Epithelial cell of proximal tubule (primary cell): ENCODE results near the gene ZNF665. TPM values are rescaled to one million over a fixed set of nuclear protein-coding genes. Genes with fewer than 3 reads are reported as not detected.

Experiments used
- DNase-seq: peaks from one replicate; pipeline ENCODE4 v3.0.0-alpha.2; 2011; ENCODE audit warnings: low read depth
- H3K4me3 ChIP-seq: 2 replicates; pipeline ENCODE4 v1.5.1; 2011; ENCODE audit warnings: low read depth, mild to moderate bottlenecking, low read length
- total RNA-seq: library from RNA; depleted of rRNA; stranded (reverse); fragments of >200 nt; gene quantifications from 2 replicates; pipeline ENCODE4 v1.2.3, GENCODE V29; 2015
- TF ChIP-seq, protein P1 (sequence below): conservative IDR thresholded peaks from 2 replicates; pipeline ENCODE4 v1.5.1; 2012; ENCODE audit warnings: low read depth, mild to moderate bottlenecking, low read length

The ZNF665 gene
- total RNA-seq, 1 donor from 2014 or later = 10.8 TPM

DNA sequence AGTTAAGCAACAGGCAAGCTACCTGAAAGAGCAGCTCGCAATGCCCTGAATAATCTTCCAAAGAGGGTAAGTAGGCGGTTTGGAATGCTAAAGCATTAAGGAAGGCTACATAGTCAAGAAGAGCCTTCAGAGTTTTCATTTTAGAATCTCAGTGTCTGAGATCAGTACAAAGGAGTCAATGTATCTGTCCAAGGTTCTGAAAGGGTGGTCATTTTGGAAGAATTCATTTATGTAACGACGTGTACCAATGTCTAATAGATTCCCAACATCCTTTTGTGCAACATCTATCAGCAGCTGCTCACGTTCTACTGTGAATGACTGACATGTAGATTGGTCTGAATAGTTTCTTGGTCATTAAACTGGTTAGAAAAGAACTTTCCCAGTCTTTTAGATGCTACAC is 15.2 kb downstream of the ZNF665 start:
- TF ChIP-seq, protein P1, sequence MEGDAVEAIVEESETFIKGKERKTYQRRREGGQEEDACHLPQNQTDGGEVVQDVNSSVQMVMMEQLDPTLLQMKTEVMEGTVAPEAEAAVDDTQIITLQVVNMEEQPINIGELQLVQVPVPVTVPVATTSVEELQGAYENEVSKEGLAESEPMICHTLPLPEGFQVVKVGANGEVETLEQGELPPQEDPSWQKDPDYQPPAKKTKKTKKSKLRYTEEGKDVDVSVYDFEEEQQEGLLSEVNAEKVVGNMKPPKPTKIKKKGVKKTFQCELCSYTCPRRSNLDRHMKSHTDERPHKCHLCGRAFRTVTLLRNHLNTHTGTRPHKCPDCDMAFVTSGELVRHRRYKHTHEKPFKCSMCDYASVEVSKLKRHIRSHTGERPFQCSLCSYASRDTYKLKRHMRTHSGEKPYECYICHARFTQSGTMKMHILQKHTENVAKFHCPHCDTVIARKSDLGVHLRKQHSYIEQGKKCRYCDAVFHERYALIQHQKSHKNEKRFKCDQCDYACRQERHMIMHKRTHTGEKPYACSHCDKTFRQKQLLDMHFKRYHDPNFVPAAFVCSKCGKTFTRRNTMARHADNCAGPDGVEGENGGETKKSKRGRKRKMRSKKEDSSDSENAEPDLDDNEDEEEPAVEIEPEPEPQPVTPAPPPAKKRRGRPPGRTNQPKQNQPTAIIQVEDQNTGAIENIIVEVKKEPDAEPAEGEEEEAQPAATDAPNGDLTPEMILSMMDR = no peak
- H3K4me3 ChIP-seq = no peak overlapping the region
- DNase-seq = no peak

DNA sequence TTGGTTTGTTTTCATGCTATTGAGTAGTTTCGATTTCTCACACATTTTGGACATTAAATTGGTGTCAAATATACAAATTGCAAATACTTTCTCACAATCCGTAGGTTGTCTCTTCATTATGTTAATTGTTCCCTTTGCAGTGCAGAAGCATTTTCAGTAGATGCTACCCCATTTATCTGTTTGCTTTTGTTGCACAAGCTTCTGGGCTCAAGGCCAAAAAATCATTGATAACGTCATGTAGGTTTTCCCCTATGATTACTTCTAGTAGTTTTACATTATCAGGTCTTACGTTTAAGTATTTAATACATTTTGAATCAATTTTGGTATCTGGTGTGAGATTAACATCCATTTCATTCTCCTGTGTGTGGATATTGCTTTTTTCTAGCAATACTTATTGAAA is 20.3 kb downstream of the ZNF665 start:
- TF ChIP-seq, protein P1 = no peak
- no peak for DNase-seq
- no peak overlapping the region for H3K4me3 ChIP-seq

DNA sequence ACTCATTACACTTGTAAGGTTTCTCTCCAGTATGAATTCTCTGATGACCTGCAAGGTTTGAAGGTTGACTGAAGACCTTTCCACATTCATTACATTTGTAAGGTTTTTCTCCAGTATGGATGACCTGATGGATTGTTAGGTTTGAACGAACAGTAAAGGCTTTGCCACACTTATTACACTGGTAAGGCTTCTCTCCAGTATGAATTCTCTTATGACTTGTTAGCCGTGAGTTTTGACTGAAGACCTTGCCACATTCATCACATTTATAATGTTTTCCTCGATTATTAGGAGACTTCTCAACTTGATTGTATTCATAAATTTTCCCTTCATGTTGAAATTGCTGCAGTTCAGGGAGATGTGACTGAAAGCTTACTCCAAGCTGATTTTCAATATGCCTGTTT is 27.5 kb downstream of the ZNF665 start:
- no peak overlapping the region for H3K4me3 ChIP-seq
- no peak for DNase-seq
- TF ChIP-seq, protein P1 = no peak

DNA sequence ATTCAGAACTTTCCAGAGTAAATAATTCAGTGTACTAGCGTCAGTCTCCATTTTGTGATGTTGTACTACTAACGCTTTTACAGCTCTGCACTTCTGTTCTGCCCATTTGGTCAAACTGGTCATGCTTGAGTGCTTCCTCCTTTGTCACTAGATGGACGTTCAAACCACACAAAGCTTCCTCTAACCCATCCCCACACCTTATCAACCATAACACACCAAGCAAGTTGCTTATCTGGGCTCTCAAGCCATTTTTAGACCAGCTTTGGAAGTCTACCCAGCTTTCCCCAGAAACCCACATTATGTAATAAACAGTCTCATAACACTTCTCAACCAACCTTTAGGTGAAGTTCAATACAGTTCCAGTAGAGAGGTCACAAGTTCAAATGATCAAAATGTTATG is 32.0 kb downstream of the ZNF665 start:
- TF ChIP-seq, protein P1 = no peak
- DNase-seq = no peak
- no peak overlapping the region for H3K4me3 ChIP-seq

DNA sequence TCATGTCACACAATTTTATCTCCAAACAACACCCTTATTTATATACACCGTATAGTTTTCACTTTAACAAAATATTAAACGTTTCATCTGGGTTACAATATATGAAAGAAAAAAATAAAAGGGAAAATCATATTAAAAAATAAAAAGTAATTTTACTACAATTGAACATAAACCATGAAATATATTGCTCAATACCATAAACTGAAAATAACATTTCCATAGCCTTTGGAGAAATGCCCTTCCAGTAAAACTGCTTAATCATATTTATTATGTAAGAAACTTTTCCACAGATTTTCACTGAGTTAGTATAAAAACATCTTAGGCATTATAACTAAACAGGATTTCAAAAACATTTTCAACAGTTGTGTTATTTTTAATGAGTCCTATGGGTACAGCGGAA is 32.8 kb downstream of the ZNF665 start:
- TF ChIP-seq, protein P1 = no peak
- H3K4me3 ChIP-seq = no peak overlapping the region
- DNase-seq = no peak

DNA sequence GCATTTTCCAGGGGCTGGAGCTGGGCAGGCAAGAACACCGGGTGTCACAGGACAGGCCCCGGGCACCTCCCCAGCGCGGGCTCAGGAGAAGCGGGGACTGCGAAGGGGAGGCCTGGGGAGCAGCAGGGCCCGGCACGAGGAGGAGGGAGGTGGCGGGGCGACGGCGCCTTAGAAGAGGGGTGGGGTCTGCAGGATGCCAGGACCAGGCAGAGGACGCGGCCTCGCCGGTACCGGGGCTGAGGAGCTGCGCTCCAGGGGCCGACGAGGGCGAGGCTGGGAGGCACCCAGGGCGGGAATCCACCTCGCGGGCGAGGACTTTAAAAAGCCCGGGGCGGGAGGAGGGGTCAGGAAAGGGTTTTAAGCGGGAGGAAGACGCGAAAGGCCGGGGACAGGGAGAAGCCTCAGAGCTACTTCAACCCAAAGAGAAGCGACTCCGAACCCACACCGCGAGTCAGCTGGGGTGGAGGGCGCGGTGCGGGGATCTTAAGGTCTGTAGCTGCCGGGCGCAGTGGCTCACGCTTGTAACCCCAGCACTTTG is 35.0 kb downstream of the ZNF665 start:
- peak overlapping the region; percentile 69 for H3K4me3 ChIP-seq
- no peak for DNase-seq
- TF ChIP-seq, protein P1 = no peak

DNA sequence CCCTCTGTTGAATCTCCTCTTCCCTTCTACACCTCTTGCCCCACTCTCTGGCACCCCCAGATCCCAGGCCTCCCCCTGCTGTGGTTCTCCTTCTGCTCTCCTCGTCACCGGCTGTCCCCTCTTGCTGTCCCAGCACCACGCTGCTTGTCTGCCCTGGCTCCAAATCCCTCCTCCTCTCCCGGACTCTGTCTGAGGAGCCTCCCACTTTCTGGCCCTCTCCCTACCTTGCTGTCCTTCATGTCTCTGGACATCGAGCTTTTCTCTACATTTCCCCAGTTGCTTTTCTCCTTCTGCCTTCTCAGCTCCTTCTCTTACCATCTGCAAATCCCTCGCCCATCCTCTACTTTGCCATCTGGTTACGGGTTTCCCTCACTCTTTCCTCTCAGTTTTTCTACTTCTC is 35.5 kb downstream of the ZNF665 start:
- peak overlapping the region; percentile 69 for H3K4me3 ChIP-seq
- TF ChIP-seq, protein P1 = no peak
- no peak for DNase-seq
